22Rv1 (cell line): ENCODE data around the gene IMPDH1.

Source experiments
- H3K27ac ChIP-seq: fragments of 450-650 bp; 2 replicates; pipeline ENCODE4 v1.5.1; 2017
- CTCF ChIP-seq: fragments of 450-650 bp; IDR thresholded peaks from 2 replicates; pipeline ENCODE4 v1.5.1; 2017; ENCODE audit warnings: mild to moderate bottlenecking
- ZFX ChIP-seq: fragments of 450-650 bp; IDR thresholded peaks from 2 replicates; pipeline ENCODE4 v1.6.1; 2017; ENCODE audit warnings: antibody characterized with exemption, borderline replicate concordance

The IMPDH1 gene

GRCh38 chr7:128384726-128385125 is 25.1 kb downstream of the IMPDH1 start:
- no peak for TF ChIP-seq CTCF
- no peak for TF ChIP-seq ZFX

GRCh38 chr7:128383776-128384175 is 26.0 kb downstream of the IMPDH1 start:
- no peak for TF ChIP-seq CTCF
- no peak for TF ChIP-seq ZFX
- H3K27ac ChIP-seq: no peak overlapping the region

More at GRCh38 chr7:128384726-128385125, 25.1 kb downstream of the IMPDH1 start:
- H3K27ac ChIP-seq: no peak overlapping the region

GRCh38 chr7:128381161-128381821 is 28.5 kb downstream of the IMPDH1 start:
- no peak overlapping the region for H3K27ac ChIP-seq
- TF ChIP-seq ZFX (no peak), CTCF (peak; percentile 91)

GRCh38 chr7:128380483-128381106 is 29.2 kb downstream of the IMPDH1 start:
- TF ChIP-seq ZFX (no peak), CTCF (no peak)

GRCh38 chr7:128379900-128380479 is 29.8 kb downstream of the IMPDH1 start:
- TF ChIP-seq ZFX (no peak), CTCF (no peak)
- no peak overlapping the region for H3K27ac ChIP-seq

More at GRCh38 chr7:128380483-128381106, 29.2 kb downstream of the IMPDH1 start:
- no peak overlapping the region for H3K27ac ChIP-seq

- H3K27ac ChIP-seq: no peak overlapping the region
- TF ChIP-seq ZFX (no peak), CTCF (no peak)
Observed at GRCh38 chr7:128378637-128379036, 31.1 kb downstream of the IMPDH1 start.

GRCh38 chr7:128376077-128376476 is 33.7 kb downstream of the IMPDH1 start:
- H3K27ac ChIP-seq: no peak overlapping the region
- TF ChIP-seq CTCF (no peak), ZFX (no peak)
